Measurements from ENCODE around the gene NCKAP5L. TPM values are rescaled to one million over a fixed set of nuclear protein-coding genes. Genes with fewer than 3 reads are reported as not detected.

Gene NCKAP5L
- polyA plus RNA-seq, 3 donors, result 14.7 to 23.3 (median 22.8) TPM

DNA sequence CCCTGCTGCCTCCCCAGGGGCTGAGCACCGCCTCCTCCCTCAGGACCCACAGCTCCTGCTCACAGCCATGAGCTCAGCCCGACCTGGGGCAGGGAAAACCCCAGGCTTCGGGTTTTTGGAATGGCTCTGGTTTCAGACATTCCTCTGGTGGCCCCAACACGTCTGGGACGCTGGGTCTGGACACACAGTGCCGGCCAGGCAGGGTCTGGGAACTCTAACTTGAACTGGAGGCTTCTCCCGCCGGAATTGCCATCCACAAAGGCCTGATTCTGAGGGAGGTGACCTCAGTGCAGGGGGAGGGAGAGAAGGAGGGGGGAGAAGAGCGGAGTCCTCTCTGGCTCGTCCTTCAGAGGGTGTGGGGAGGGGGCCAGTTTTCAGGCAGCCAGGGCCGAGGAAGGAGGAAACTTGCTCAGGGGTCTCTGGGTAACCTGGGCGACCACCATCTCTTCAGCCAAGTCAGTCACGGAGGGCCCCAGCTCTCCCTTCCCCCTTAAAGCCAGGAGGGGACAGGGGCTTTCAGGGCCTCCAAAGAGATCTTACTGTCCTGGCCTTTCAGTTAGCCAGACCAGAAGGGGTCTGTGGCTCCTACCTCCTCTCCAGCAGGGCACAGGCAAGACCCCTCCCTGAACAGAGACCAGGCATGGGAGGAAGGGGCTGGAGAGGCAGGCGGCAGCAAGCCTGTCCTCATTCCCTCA, 19.4 kb downstream of the NCKAP5L start:
- DNase-seq (ENCODE audit: extremely low read depth in 1 of 11, low read depth in 9 of 11, low spot score in 4 of 11), result no peak

- DNase-seq (ENCODE audit: extremely low read depth in 1 of 11, low read depth in 9 of 11, low spot score in 4 of 11), result no peak
Measured at GRCh38 chr12:49807991-49808580, 20.1 kb downstream of the NCKAP5L start.

DNA sequence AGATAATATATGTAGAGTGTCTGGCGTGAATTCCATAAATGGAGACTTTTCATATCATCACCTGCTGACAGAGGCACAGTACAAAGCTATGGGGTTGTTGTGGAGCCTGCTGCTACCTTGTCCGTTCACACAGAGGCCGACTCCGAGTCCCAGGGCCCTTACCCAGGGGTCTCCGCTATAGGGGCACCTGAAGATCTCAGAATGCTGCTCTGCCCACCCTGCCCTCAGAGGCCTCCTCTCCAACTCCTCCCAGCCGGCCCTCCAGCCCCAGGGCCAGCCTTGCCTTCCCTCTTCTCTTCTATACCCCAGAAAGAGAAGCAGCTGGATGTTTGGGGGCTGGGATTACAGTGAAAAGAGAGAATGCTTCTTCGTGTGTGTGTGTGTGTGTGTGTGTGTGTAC, 21.3 kb downstream of the NCKAP5L start:
- DNase-seq (ENCODE audit: extremely low read depth in 1 of 11, low read depth in 9 of 11, low spot score in 4 of 11), result no peak

GRCh38 chr12:49806321-49806813, 21.8 kb downstream of the NCKAP5L start:
- DNase-seq (ENCODE audit: extremely low read depth in 1 of 11, low read depth in 9 of 11, low spot score in 4 of 11), result no peak

DNA sequence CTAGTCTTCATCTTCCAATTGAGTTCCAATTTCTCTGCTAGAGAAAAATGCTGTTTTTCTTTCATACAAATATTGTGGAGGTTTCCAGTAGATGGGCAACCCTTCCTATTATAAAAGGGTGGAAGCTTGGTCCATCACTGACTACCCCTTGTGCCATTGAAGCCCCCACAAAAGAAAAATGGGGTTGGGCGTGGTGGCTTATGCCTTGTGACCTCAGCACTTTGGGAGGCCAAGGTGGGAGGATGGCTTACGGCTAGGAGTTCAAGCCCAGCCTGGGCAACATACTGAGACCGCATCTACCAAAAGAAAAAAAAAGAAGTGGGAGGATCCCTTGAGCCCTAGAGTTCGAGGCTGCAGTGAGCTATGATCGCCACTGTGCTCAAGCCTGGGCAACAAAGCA, 22.8 kb downstream of the NCKAP5L start:
- no peak for DNase-seq (ENCODE audit: extremely low read depth in 1 of 11, low read depth in 9 of 11, low spot score in 4 of 11)

DNA sequence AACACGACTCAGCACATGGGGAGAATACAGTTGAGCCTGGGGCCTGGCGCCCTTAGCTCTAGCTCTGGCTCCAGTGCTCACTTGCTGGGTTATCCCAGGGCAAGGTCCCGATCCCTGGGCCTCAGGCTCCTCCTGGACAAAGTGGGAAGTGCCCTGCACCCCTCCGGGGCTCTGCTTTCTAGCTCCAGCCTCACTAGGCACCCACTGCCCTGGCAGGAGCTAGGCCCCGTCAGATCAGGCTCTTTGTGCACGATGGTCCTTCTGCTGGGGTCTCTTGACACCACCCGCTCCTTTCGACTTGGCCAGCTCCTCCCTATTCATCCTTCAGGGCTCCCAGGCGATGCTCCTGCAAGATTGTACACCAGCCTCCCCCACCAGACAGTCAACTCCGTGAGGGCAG, 23.4 kb downstream of the NCKAP5L start:
- DNase-seq (ENCODE audit: extremely low read depth in 1 of 11, low read depth in 9 of 11, low spot score in 4 of 11), result no peak

GRCh38 chr12:49803693-49804450, 24.3 kb downstream of the NCKAP5L start:
- DNase-seq (ENCODE audit: extremely low read depth in 1 of 11, low read depth in 9 of 11, low spot score in 4 of 11), result no peak

DNA sequence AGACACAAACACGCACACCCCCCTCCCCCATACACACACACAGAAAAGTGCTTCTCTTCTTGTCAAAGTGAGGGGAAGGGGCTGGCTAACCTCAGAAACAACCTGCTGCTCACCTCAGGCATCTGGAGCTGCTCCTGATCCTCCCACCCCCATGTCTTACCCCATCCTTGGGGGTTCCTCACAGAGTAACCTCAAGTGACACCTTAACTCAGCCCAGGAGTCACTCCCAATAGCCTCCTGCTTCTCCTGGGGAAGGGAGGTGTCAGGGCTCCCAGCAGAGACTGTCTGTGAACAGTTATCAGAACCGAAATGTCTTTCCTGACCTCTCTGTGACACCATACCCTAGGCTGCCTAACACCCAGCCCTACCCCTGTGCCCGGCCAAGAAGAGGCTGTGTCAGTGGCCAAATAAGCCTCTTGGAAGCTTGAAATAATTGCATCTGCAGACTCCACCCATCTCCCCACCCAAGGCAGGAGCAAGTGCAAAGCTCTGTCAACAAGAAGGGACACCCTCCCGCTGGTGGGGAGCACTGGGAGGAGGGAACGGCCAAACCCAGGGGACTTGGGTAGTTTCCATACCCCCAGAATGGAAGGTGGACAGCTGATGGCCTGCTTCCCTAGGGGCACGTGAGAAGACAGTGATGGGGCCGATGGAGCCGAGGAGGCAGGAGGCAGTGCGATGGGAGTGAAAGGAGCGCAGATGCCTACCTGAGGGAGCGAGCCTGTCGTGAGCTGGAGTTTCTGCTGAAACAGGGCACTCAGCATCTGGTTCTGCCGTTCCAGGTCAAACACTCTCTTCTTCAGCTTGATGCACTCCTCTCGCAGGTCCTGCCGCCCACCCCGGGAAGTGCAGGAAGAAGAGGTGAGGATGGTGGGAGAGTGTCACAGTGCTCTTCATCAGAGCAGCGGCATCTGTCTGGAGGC, 26.8 kb downstream of the NCKAP5L start:
- DNase-seq (ENCODE audit: extremely low read depth in 1 of 11, low read depth in 9 of 11, low spot score in 4 of 11), result no peak

DNA sequence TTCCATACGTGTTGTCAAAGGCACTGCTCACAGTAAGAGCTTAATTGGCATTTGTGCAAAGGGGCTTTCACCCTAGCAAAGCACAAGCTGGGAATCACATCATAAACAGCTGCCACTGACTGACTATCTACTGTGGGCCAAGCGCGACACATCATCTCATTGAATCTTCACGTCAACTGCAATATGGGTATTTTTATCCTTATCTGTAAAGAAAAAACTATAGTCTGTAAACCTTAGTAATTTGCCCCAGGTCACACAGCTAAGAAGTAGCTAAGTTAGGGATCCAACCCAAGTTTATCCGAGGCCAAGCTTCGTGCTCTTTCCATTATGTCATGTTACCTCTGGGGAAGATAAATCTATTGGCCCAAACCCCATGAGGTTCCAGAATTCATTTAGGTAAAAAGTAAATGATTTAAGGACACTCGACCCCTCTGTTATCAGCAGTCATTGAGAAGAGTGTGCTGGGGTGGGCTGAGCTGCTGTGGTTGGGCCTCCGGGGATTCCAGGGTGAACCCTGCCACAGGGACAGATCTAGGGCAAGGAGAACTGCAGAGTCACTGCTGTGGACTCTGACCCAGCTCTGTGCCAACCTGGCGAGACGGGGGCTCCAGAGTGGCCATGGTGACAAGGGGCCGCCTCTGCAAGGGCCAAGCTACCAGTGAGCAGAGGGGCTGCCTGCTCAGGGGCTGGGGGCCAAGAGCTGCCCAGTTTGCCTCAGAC, 27.6 kb downstream of the NCKAP5L start:
- no peak for DNase-seq (ENCODE audit: extremely low read depth in 1 of 11, low read depth in 9 of 11, low spot score in 4 of 11)

GRCh38 chr12:49798934-49799333, 29.3 kb downstream of the NCKAP5L start:
- no peak for DNase-seq (ENCODE audit: extremely low read depth in 1 of 11, low read depth in 9 of 11, low spot score in 4 of 11)

DNA sequence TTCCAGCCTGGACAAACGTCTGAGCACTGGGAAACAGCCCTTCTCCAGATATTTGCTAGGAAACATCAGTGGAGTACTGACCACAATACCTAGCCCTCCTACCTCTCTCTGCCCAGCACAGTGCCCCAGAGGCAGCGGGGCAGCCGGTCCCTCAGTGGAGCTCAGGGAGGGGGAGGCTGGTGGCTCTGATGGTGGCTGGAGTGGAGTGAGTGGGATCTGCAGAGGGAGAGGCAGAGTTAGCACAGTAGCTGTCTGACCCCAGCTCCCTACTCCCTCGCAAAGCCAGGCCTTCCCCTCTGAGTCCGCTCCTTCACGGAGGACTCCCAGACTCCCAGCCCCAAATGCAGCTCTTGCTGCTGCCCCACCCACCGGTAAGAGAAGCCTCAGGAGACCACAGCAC, 30.0 kb downstream of the NCKAP5L start:
- DNase-seq (ENCODE audit: extremely low read depth in 1 of 11, low read depth in 9 of 11, low spot score in 4 of 11), result no peak

GRCh38 chr12:49797449-49797776, 30.8 kb downstream of the NCKAP5L start:
- no peak for DNase-seq (ENCODE audit: extremely low read depth in 1 of 11, low read depth in 9 of 11, low spot score in 4 of 11)

DNA sequence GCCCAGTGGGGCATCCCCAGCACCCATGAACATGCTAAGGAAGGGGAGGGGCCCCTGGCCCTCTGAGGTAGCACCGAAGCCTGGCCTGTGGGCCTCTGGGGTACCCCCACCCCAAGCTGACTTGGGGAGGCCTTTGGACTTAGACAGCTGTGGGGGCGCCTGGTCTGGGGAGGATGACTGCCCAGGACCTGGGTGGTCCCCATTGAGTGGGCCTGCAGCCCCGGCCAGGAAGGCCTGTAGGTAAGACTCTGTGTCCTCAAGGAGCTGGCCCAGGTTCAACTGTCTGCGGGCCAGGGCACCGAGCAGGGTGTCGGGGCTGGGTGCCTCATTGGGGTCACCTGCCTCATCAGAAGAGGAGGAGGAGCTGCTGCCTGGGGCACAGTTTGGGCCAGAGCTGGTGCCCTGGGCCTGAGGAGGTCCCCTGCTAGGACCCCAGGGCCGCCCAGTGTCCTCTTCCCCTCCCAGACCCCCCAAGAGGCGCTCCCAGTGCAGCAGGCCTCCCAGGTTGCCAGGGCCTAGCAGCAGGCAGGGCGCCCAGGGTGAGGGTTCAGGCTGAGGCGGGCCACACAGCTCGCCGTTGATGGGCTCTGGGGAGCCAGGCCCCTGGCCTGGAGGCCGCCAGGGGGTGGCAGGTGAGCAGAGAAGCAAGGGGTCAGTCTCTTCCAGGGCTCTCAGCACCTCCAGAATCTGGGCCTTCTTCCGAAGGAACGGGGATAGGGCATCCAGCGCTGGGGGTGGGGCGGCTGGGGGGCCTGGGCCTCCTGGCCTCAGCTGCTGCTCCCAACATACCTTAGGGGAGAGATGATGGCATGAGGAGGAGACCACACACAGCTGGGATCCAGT, 31.4 kb downstream of the NCKAP5L start:
- DNase-seq (ENCODE audit: extremely low read depth in 1 of 11, low read depth in 9 of 11, low spot score in 4 of 11), result no peak

DNA sequence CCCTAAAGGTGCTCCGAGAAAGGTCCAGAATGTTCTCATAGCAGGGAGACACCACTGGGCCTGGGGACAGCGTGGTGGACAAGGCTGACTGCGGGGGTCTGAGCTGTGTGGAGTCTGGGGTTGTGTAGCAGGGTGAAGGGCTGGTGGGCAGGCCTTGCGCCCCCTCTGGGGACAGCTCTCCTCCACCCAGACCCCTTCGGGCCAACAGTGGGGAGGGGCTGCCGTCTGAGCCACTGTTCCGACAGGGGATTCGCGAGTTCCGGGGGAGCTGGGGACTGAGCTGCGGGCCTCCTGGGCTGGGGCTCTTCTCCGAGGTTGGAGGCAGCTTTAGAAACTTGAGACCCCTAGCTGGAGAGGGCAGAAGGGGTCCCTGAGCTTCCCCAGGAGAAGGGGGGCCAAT, 32.1 kb downstream of the NCKAP5L start:
- DNase-seq (ENCODE audit: extremely low read depth in 1 of 11, low read depth in 9 of 11, low spot score in 4 of 11), result no peak

DNA sequence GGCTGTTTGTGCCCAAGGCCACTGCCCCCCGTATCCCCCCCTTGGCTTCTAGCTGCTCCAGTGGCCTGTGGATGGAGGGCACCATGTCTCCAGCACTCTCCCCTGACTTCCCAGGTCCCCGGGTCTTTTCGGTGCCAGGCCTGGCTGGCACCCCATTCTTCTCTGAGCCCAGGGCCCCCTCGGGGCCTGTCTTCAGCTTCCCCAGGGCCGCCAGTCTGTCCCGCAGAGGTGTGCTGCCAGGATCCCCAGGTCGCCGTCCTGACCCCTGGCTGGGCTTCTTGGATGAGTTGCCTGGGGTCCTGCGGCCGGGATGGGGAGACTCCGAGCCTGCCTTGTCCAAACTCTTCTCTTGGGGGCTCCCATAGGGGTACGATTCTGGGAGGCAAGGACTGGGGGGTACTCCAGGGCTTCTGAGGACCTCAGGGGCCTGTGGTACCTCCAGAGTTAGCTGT, 32.5 kb downstream of the NCKAP5L start:
- no peak for DNase-seq (ENCODE audit: extremely low read depth in 1 of 11, low read depth in 9 of 11, low spot score in 4 of 11)

DNA sequence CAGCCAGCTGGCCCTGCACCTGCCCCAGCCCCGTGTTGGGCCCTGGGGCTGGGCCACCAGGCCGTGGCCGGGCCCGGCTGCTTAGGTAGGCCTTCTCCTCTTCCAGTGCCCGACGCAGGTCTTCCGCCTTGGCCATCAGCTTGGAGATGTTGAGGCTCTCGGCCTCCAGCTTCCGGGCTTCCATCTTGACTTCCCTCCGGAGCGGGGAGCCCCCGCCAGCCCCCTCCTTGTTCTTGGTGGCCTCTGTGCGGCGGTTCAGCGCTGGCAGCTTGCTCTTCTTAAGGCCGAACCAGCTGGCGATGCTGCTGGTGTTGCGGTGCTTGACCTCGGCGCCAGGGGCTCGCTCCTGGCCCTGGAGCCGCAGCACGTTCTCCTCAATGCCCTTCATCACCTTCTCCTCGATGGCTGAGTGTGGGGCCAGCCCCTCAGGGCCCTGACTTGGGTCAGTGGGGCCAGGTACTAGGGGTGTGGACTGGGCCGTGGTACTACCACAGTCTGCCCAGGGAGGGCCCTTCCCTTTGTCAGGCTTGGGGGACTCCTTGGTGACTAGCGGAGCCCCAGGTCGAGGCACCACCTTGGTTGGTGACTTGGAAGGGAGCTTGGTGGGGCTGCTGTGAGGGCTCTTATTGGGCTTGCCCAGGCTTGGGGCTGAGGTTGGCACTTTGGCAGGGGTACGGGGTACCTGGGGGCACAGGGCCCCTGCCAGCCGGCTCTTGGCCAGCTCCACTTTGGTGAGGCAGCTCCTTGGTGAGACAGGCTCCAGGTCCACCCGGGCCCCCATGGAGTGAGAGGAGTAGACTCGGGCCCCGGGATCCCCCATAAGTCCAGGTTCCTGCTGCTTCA, 33.2 kb downstream of the NCKAP5L start:
- DNase-seq (ENCODE audit: extremely low read depth in 1 of 11, low read depth in 9 of 11, low spot score in 4 of 11), result no peak

DNA sequence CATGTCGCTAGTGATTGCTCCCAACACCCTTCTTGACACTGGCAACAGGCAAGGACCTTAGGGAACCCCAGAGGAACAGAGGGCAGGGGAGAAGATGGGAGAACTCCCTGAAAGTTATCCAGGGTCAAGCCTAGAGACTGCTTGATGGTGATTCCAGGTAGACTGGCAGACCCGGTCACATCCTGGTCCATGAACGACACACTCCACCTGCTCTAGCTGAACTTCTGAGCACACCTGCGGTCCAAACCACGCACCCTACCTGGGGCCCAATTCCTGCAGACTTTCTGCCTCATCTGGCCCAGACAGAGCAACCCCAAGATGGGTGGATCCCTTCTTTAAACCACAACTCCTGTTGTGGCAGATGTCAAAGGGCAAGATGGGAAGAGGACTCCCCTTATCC, 34.2 kb downstream of the NCKAP5L start:
- DNase-seq (ENCODE audit: extremely low read depth in 1 of 11, low read depth in 9 of 11, low spot score in 4 of 11), result no peak

Data from renal cortex interstitium (tissue), 11 donors.